ENCODE measurements around the gene TDRD1. TPM values are rescaled to one million over a fixed set of nuclear protein-coding genes. Genes with fewer than 3 reads are reported as not detected.

TDRD1 gene
- total RNA-seq, 1 donor from 2014 or later: 0.04 TPM

GRCh38 chr10:114208351-114208750, 29.2 kb downstream of the TDRD1 start:
- Histone ChIP-seq H3K4me2 (peak overlapping the region; percentile 34), H3F3A (ENCODE audit: low read depth) (no peaks in the 10 kb centered on the region), H3K9ac (no peak overlapping the region), H3K9me3 (ENCODE audit: low read depth) (no peaks in the 10 kb centered on the region), H4K20me1 (ENCODE audit: low read depth) (no peaks in the 10 kb centered on the region), H3K4me3 (no peak overlapping the region), H3K27me3 (no peaks in the 10 kb centered on the region), H3K36me3 (no peaks in the 10 kb centered on the region), H2AFZ (replicated peaks) (no peak overlapping the region), H3K4me1 (peaks cover 11% of the 10 kb centered on the region), H3K27ac (no peak overlapping the region), H3K79me2 (ENCODE audit: low read depth) (no peaks in the 10 kb centered on the region)
- Mint-ChIP-seq H3K4me3 (no peak overlapping the region), H3K9me3 (no peaks in the 10 kb centered on the region), H3K36me3 (no peaks in the 10 kb centered on the region), H3K27ac (no peak overlapping the region), H3K27me3 (ENCODE audit: insufficient read depth, low read depth) (no peaks in the 10 kb centered on the region), H3K4me1 (peaks cover 2% of the 10 kb centered on the region)
- TF ChIP-seq CTCF (IDR thresholded peaks at IDR 0.05): no peak
- no peak for TF ChIP-seq EZH2phosphoT487 (IDR thresholded peaks at IDR 0.05)
- TF ChIP-seq EZH2 (IDR thresholded peaks at IDR 0.05): no peak
- peak; percentile 60 for DNase-seq (ENCODE audit: low spot score)

- Mint-ChIP-seq H3K27me3 (ENCODE audit: insufficient read depth, low read depth) (peaks cover 2% of the 10 kb centered on the region), H3K4me3 (no peak overlapping the region), H3K27ac (no peak overlapping the region), H3K9me3 (no peaks in the 10 kb centered on the region), H3K36me3 (no peaks in the 10 kb centered on the region), H3K4me1 (peaks cover 2% of the 10 kb centered on the region)
- H4K20me1 ChIP-seq (ENCODE audit: low read depth): no peaks in the 10 kb centered on the region
- no peak overlapping the region for H3K9ac ChIP-seq
- no peak for DNase-seq (ENCODE audit: low spot score)
- no peak overlapping the region for H2AFZ ChIP-seq (replicated peaks)
- no peaks in the 10 kb centered on the region for H3K79me2 ChIP-seq (ENCODE audit: low read depth)
- H3K4me3 ChIP-seq: no peak overlapping the region
- H3K4me2 ChIP-seq: no peak overlapping the region
- no peak overlapping the region for H3K27ac ChIP-seq
- H3K9me3 ChIP-seq (ENCODE audit: low read depth): no peaks in the 10 kb centered on the region
- TF ChIP-seq EZH2 (IDR thresholded peaks at IDR 0.05) (no peak), CTCF (IDR thresholded peaks at IDR 0.05) (no peak), EZH2phosphoT487 (IDR thresholded peaks at IDR 0.05) (no peak)
- no peaks in the 10 kb centered on the region for H3K27me3 ChIP-seq
- H3F3A ChIP-seq (ENCODE audit: low read depth): no peaks in the 10 kb centered on the region
- peaks cover 11% of the 10 kb centered on the region for H3K4me1 ChIP-seq
- H3K36me3 ChIP-seq: no peaks in the 10 kb centered on the region
Measured at GRCh38 chr10:114212153-114212552, 33.0 kb downstream of the TDRD1 start.

DNA sequence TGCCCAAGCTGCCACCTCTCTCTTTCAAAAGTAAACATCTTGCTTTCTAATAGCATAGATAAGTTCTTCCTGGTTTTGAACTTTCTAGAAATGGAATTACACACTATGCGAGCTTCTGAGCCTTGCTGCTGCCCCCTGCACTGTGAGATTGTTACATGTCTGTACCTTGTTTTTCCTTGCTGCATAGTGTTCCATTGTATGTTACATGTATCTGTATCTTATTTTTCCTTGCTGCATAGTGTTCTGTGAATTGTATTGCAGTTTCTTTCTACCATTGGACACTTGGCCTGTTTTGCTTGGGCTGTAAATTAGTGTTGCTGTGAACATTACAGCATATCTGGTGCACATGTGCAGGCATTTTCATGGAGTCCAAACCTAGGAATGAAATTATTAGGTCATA, 35.9 kb downstream of the TDRD1 start:
- no peak for TF ChIP-seq CTCF (IDR thresholded peaks at IDR 0.05)
- TF ChIP-seq EZH2 (IDR thresholded peaks at IDR 0.05): no peak
- TF ChIP-seq EZH2phosphoT487 (IDR thresholded peaks at IDR 0.05): no peak
- no peak overlapping the region for H3K4me2 ChIP-seq
- H3K79me2 ChIP-seq (ENCODE audit: low read depth): no peaks in the 10 kb centered on the region
- H3F3A ChIP-seq (ENCODE audit: low read depth): no peaks in the 10 kb centered on the region
- H2AFZ ChIP-seq (replicated peaks): no peak overlapping the region
- no peaks in the 10 kb centered on the region for H3K9me3 ChIP-seq (ENCODE audit: low read depth)
- H3K4me3 ChIP-seq: no peak overlapping the region
- no peaks in the 10 kb centered on the region for H3K4me1 ChIP-seq
- H3K36me3 ChIP-seq: no peaks in the 10 kb centered on the region
- H3K27ac Mint-ChIP-seq: no peak overlapping the region
- H3K4me1 Mint-ChIP-seq: no peaks in the 10 kb centered on the region
- H3K9me3 Mint-ChIP-seq: no peaks in the 10 kb centered on the region
- peaks cover 2% of the 10 kb centered on the region for H3K27me3 Mint-ChIP-seq (ENCODE audit: insufficient read depth, low read depth)
- H3K27me3 ChIP-seq: no peaks in the 10 kb centered on the region
- H3K36me3 Mint-ChIP-seq: no peaks in the 10 kb centered on the region
- no peak for DNase-seq (ENCODE audit: low spot score)
- no peaks in the 10 kb centered on the region for H4K20me1 ChIP-seq (ENCODE audit: low read depth)
- no peak overlapping the region for H3K27ac ChIP-seq
- no peak overlapping the region for H3K9ac ChIP-seq
- H3K4me3 Mint-ChIP-seq: no peak overlapping the region
